ACC112 (cell line): Measurements from ENCODE around the gene LRRC75A.

Source experiments
- H2AFZ ChIP-seq: fragments of 200-600 bp; sonication (generic); one replicate; pipeline ENCODE4 v1.6.0; 2017; ENCODE audit warnings: antibody characterized with exemption, low read length; ENCODE audit not compliant: unreplicated experiment
- H3K27ac ChIP-seq: fragments of 200-600 bp; sonication (generic); 2 replicates; pipeline ENCODE4 v1.5.1; 2014; ENCODE audit warnings: low read depth, mild to moderate bottlenecking, antibody characterized with exemption, low read length, moderate library complexity
- H3K27me3 ChIP-seq: fragments of 200-600 bp; sonication (generic); 2 replicates; pipeline ENCODE4 v1.6.1; 2014; ENCODE audit warnings: mild to moderate bottlenecking, antibody characterized with exemption, low read length, moderate library complexity, mixed read lengths; ENCODE audit not compliant: insufficient read depth
- H3K36me3 ChIP-seq: fragments of 200-600 bp; sonication (generic); 2 replicates; pipeline ENCODE4 v1.6.1; 2016; ENCODE audit warnings: mild to moderate bottlenecking, antibody characterized with exemption, low read length, moderate library complexity, mixed read lengths; ENCODE audit not compliant: insufficient read depth
- H3K4me1 ChIP-seq: fragments of 200-600 bp; sonication (generic); one replicate; pipeline ENCODE4 v1.6.1; 2016; ENCODE audit warnings: low read length, mixed read lengths; ENCODE audit not compliant: insufficient read depth, unreplicated experiment, control insufficient read depth
- H3K4me3 ChIP-seq: fragments of 200-600 bp; sonication (generic); 2 replicates; pipeline ENCODE4 v1.5.1; 2014; ENCODE audit warnings: mild to moderate bottlenecking, low read depth, low read length
- H3K79me2 ChIP-seq: fragments of 200-600 bp; sonication (generic); one replicate; pipeline ENCODE4 v1.6.0; 2016; ENCODE audit warnings: low read length; ENCODE audit not compliant: control insufficient read depth, unreplicated experiment, insufficient read depth

Gene LRRC75A

DNA sequence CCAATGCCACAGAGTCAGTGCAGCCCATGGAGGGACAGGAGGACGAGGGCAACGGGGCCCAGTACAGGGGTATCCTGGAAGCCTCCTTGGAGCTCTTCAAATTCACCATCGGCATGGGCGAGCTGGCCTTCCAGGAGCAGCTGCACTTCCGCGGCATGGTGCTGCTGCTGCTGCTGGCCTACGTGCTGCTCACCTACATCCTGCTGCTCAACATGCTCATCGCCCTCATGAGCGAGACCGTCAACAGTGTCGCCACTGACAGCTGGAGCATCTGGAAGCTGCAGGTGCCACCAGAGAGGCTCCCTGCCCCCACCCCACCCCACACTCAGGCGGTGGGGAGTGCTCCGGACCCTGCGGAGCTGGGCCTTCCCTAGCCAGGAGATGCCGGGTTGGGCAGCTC lies 60.0 kb downstream of the LRRC75A start:
- Histone ChIP-seq H3K4me3 (no peak overlapping the region), H3K4me1 (no peaks in the 10 kb centered on the region), H3K79me2 (no peaks in the 10 kb centered on the region), H3K27me3 (no peaks in the 10 kb centered on the region), H3K27ac (no peak overlapping the region), H3K36me3 (peaks cover 5% of the 10 kb centered on the region; the same call in 1 of the 2 replicates), H2AFZ (no peak overlapping the region)

DNA sequence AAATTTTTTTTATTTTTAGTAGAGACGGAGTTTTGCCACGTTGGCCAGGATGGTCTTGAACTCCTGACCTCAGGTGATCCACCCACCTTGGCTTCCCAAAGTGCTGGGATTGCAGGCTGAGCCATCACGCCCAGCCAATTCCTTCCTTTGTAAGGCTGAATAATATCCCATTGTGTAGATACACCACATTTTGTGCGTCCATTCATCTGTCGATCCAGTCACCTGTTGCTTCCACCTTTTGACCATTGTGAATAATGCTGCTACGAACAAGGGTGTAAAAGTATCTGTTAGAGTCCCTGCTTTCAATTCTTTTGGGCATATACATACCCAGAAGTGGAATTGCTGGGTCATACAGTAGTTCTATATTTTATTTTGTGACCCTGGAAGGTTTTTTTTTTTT lies 61.3 kb downstream of the LRRC75A start:
- no peaks in the 10 kb centered on the region for H3K79me2 ChIP-seq
- no peak overlapping the region for H3K27ac ChIP-seq
- no peaks in the 10 kb centered on the region for H3K4me1 ChIP-seq
- no peaks in the 10 kb centered on the region for H3K27me3 ChIP-seq
- H2AFZ ChIP-seq: no peak overlapping the region
- H3K36me3 ChIP-seq: peaks cover 5% of the 10 kb centered on the region; the same call in 1 of the 2 replicates
- H3K4me3 ChIP-seq: no peak overlapping the region

DNA sequence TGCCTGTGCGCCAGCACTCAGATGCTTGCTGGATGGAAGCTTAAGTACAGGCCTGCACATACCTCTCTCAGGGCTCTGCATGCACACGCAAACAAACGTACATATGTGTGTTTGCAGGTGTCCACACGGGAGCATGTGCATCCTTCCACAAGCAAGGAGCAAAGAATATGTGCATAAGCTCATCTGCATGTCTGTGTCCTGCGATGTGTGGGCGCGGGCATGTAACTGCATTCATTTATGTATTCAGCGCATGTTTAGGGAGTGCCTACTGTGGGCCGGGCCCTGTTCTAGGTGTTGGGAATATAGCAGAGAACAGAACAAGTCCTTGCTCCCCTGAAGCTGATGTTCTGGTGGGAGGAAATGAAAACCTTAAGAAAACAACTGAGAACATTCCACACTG lies 62.9 kb downstream of the LRRC75A start:
- Histone ChIP-seq H3K27me3 (no peaks in the 10 kb centered on the region), H3K4me3 (no peak overlapping the region), H3K4me1 (no peaks in the 10 kb centered on the region), H3K36me3 (peaks cover 5% of the 10 kb centered on the region; the same call in 1 of the 2 replicates), H2AFZ (no peak overlapping the region), H3K79me2 (no peaks in the 10 kb centered on the region), H3K27ac (no peak overlapping the region)

DNA sequence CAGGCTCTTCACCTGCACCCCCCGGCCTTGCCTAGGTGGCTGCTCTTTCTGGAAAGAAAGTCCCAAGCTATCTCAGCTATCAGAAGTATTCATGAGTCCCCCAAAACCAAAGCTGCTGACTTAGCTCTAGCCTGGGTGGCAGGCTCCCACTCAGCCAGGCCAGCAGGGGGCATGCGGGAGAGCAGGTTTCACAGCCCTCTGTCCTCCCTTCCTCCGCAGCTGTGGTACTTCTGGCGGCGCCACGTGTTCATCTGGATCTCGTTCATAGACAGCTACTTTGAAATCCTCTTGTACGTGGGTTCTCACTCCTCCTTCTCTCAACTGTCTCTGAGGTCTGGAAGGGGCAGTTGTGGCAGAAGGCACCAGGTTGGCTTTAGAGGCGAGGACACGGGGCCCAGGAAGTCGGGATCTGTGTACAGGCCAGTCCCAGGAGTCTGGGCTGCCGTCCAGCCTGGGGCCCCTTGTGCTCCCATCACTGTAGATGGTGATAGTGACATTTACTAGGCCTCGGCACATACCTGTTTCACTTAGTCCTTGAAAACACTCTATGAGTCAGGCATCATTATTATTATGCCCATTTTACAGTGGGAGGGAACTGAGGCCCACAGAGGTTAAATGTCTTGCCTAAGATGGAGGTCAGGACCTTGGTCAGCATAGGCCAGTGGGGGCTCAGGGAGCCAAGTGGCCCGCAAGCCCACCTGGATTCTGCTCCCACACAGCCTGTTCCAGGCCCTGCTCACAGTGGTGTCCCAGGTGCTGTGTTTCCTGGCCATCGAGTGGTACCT lies 63.7 kb downstream of the LRRC75A start:
- Histone ChIP-seq H3K79me2 (no peaks in the 10 kb centered on the region), H3K27ac (no peak overlapping the region), H3K27me3 (no peaks in the 10 kb centered on the region), H3K4me3 (no peak overlapping the region), H3K4me1 (no peaks in the 10 kb centered on the region), H3K36me3 (peaks cover 5% of the 10 kb centered on the region; the same call in 1 of the 2 replicates), H2AFZ (no peak overlapping the region)

DNA sequence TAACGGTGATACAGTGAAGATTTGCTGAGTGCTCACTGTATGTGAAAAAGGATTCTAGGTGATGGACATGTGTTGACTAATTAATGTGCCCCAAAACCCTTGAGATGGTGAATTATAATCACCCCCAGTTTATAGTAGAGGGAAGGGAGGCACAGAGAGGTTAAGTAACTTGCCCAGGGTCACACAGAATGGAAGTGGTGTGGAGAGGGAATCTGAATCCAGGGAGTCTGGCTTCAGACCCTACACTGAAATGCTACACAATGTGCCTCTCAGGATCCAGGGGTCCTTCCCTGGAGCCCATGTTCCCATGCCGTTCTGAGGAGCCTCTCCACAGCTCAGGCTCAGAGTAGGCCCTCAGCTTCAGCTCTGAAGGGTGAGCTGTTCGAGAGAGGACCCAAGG lies 65.0 kb downstream of the LRRC75A start:
- H3K4me3 ChIP-seq: no peak overlapping the region
- H2AFZ ChIP-seq: no peak overlapping the region
- H3K4me1 ChIP-seq: no peaks in the 10 kb centered on the region
- no peaks in the 10 kb centered on the region for H3K27me3 ChIP-seq
- H3K36me3 ChIP-seq: peaks cover 5% of the 10 kb centered on the region; the same call in 1 of the 2 replicates
- H3K79me2 ChIP-seq: no peaks in the 10 kb centered on the region
- H3K27ac ChIP-seq: no peak overlapping the region

DNA sequence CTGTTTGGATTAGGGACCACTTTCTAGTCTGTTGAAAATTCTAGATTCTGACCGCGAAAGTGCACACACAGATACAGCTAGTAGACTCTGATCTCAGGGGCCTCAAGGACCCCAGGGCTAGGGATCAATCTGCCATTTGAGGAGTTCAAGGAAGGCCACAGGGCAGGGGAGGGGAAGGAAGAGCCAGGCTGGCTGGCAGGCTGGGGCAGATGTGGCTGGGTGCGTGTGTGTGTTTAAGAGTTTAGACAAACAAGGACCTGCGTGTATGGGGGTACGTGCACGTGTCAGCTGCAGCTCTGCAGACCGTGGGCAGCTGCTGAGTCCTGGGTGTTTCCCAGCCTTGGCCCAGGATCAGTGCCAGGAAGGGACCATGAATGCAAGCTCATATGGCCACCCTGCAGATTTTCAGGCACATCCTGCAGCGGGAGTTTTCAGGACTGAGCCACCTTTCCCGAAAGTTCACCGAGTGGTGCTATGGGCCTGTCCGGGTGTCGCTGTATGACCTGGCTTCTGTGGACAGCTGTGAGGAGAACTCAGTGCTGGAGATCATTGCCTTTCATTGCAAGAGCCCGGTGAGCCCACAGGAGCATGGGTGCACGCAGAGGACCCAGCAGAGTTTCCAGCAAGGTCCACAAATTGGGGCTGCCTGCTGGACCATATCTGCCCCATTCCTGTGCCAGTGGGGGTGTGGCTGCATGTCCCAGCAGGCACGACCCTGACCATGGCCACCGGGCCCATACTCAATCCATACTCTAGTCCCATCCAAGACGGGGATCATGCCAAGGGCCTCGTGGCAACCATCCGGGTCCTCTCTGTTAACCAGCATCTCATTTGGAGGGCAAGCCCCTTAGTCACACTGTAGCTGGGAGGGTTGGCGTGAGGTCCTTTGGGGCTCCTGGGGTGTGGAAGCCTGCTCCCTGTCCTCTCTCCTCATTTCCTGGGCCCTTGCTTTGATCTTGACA lies 66.0 kb downstream of the LRRC75A start:
- peaks cover 9% of the 10 kb centered on the region; the same call in 1 of the 2 replicates for H3K36me3 ChIP-seq
- peaks cover 5% of the 10 kb centered on the region for H3K79me2 ChIP-seq
- no peak overlapping the region for H3K4me3 ChIP-seq
- H3K4me1 ChIP-seq: no peaks in the 10 kb centered on the region
- no peaks in the 10 kb centered on the region for H3K27me3 ChIP-seq
- H3K27ac ChIP-seq: no peak overlapping the region
- H2AFZ ChIP-seq: no peak overlapping the region

DNA sequence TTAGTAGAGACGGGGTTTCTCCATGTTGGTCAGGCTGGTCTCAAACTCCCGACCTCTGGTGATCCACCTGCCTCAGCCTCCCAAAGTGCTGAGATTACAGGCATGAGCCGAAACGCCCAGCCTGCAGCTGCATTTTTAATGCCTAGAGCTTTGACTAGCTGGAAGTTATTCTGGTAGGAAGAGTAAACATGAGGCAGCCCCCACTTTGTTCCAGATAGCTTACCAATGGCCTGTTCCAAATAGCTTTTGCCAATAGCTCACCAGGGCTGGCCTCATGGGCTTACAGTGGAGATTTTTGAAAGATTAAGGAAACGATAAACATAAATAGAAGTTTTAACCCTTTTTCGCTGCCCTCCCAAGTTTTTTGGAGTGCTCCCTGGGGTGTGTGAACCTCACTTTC lies 66.8 kb downstream of the LRRC75A start:
- Histone ChIP-seq H3K27ac (no peak overlapping the region), H2AFZ (no peak overlapping the region), H3K79me2 (peaks cover 9% of the 10 kb centered on the region), H3K4me1 (peaks cover 6% of the 10 kb centered on the region), H3K4me3 (no peak overlapping the region), H3K36me3 (peaks cover 9% of the 10 kb centered on the region; the same call in 1 of the 2 replicates), H3K27me3 (no peaks in the 10 kb centered on the region)

DNA sequence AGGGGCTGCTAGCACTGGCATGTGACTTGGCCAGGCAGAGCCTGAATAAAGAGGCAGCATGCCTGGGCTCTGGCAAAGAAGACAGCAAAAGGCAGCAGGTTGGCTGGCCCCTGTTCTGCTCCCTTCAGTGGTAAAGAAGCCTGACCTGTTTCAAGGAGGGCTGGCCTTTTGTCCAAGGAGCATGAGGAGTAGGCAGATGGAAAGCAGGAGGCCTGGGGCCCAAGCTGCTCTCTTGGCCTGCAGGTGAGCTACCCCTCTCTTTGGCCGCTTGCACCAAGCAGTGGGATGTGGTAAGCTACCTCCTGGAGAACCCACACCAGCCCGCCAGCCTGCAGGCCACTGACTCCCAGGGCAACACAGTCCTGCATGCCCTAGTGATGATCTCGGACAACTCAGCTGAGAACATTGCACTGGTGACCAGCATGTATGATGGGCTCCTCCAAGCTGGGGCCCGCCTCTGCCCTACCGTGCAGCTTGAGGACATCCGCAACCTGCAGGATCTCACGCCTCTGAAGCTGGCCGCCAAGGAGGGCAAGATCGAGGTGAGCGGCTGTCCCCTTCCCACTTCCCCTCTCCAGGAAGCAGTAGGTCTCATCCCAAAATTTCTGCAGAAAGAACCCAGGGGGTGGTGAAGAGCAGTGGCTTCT lies 68.6 kb downstream of the LRRC75A start:
- Histone ChIP-seq H3K79me2 (peaks cover 9% of the 10 kb centered on the region), H3K4me3 (no peak overlapping the region), H3K4me1 (peaks cover 25% of the 10 kb centered on the region), H2AFZ (no peak overlapping the region), H3K36me3 (0 out of 2 replicates have a peak, but pooled peaks cover 3% of the 10 kb centered on the region), H3K27ac (no peak overlapping the region), H3K27me3 (no peaks in the 10 kb centered on the region)

DNA sequence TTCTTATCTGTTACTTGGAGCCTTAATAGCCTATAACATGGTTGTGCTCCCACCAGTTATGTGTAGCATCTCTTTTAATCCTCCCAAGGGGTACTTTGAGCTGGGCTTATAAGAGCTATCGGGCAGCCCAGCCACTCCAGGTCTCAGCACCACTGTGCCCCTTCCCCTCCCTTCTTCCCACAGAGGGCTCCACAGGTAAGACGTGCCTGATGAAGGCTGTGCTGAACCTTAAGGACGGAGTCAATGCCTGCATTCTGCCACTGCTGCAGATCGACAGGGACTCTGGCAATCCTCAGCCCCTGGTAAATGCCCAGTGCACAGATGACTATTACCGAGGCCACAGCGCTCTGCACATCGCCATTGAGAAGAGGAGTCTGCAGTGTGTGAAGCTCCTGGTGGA lies 69.6 kb downstream of the LRRC75A start:
- Histone ChIP-seq H3K4me3 (no peak overlapping the region), H3K36me3 (0 out of 2 replicates have a peak, but pooled peaks cover 3% of the 10 kb centered on the region), H3K79me2 (peaks cover 13% of the 10 kb centered on the region), H2AFZ (no peak overlapping the region), H3K27ac (no peak overlapping the region), H3K27me3 (no peaks in the 10 kb centered on the region), H3K4me1 (peaks cover 34% of the 10 kb centered on the region)

DNA sequence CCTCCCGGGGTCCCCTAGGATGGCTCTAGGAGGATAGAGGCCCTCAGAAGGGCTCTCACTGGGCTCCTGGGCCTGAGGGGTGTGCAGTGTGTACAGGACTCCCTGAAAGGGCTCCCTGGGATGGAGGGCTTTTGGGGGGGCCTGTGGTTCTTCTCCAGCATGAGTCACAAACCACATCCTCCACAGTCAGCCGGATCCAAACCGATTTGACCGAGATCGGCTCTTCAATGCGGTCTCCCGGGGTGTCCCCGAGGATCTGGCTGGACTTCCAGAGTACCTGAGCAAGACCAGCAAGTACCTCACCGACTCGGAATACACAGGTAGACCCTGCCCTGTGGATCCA lies 72.1 kb downstream of the LRRC75A start:
- peaks cover 34% of the 10 kb centered on the region for H3K79me2 ChIP-seq
- peak overlapping the region; percentile 58 for H2AFZ ChIP-seq
- no peaks in the 10 kb centered on the region for H3K27me3 ChIP-seq
- peaks cover 46% of the 10 kb centered on the region for H3K4me1 ChIP-seq
- peak overlapping the region; percentile 94 for H3K27ac ChIP-seq
- H3K4me3 ChIP-seq: peak overlapping the region; percentile 64
- 0 out of 2 replicates have a peak, but pooled peaks cover 3% of the 10 kb centered on the region for H3K36me3 ChIP-seq
